ENCODE results near the gene CD200R1L.

CD200R1L gene

GRCh38 chr3:112786002-112786590, 60.6 kb downstream of the CD200R1L start:
- DNase-seq, result no peak

- DNase-seq, result no peak
Observed at GRCh38 chr3:112785321-112786001, 61.2 kb downstream of the CD200R1L start.

- DNase-seq, result no peak
Observed at GRCh38 chr3:112782491-112782890, 64.2 kb downstream of the CD200R1L start.

DNA sequence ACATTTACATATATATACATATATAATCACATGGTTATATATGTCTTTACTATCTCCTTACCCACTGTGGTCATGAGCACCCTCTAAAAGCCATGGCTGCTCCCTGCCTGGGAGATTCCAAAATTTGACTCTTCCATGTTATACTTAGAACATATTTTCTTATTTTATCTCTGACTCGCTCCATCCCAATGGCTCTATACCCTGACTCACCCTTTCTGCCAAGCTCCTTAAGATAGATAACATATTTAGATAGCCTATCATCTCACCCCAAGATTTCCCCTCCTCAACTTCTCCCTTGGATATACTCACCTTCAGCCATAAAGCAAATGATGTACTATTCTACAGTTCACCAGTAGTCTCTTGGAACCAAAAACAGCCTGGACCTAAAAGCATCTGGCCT, 65.1 kb downstream of the CD200R1L start:
- no peak for DNase-seq

DNA sequence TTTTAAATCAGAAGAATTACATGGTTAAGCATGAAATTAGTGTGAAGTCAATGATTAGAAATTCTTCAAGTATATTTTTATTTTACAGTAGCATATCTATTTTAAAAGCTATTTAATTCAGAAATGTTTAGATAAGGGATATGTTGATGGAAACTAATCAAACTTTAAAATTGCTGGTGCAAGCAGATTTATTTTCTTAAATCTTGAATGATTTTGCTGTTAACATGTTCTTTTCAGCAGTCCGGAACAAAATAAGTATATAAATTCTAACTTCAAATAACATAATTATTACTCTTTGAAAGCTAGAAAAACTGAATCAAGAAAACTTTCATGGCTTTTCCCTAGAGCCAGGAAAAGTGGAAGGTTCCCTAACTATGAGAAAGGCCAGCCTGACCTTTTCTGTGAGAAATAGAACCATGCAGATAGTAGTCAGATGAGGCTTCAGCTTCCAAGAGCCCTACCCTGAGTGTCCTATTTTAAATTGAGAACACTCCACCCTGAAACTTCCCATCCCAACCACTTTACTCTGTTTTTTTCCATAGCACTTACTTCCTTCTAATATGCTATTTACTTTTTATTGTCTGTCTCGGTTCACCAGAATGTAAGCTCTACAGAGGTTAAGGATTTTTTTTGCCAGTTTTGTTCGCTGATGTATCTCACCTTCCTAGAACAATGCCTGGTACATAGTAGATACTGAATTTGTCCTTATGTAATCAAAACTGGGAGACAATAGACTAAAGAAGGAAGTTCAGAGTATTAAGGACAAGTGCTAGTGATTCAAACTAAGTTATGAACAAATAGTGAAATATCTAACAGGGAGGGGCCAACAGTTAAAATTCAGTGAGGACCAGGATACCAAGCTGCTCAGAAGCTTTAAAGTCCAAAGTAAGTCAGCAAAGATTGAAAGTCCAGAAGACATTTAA, 66.8 kb downstream of the CD200R1L start:
- no peak for DNase-seq

GRCh38 chr3:112779011-112779410, 67.7 kb downstream of the CD200R1L start:
- no peak for DNase-seq

DNA sequence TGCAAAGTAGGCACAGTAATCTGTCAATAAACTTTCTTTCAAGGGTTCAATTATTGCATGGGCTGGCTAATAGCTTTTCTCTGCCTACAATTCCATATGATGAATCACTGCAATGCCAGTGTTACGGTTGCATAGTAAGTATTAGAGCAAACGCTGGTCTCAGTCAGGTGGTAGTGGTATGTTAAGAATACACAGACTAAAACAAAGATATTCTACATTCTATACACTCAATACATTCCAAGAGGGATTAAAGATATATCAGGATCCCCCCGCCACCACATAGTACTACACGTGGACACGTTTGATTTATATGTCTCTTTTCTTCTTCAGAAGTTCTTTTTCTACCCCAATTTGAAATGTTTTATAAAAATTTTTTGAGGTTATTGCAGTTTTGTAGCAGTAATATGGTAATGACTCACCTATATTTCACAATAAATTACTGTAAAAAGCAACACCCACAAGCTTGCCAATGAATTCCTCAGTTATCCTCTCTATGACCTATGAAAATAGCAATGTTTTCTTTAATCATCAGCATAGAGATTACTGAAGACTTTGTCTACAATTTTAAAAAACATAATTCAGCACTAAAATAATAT, 68.2 kb downstream of the CD200R1L start:
- no peak for DNase-seq

DNA sequence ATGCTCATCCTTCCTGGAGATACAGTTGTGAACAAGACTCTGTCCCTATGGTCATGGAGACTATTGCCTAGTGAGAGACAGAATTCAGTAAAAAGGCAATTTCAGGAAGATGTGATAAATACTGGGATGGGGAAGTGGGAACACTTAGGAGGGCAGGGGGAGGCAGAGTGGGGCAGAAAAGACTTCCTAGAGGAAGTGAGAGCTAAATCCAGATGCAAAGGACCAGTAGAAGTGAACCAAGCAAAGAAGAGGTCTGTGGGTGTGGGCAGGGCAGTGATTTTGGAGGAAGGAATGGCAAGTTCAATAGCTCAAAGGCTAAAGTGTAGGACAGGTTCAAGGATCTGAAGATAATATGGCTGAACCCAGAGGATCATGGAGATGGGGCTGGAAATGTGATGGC, 68.9 kb downstream of the CD200R1L start:
- no peak for DNase-seq

- DNase-seq, result no peak
Observed at GRCh38 chr3:112776836-112777235, 69.8 kb downstream of the CD200R1L start.

GRCh38 chr3:112776000-112776399, 70.7 kb downstream of the CD200R1L start:
- DNase-seq, result no peak

DNA sequence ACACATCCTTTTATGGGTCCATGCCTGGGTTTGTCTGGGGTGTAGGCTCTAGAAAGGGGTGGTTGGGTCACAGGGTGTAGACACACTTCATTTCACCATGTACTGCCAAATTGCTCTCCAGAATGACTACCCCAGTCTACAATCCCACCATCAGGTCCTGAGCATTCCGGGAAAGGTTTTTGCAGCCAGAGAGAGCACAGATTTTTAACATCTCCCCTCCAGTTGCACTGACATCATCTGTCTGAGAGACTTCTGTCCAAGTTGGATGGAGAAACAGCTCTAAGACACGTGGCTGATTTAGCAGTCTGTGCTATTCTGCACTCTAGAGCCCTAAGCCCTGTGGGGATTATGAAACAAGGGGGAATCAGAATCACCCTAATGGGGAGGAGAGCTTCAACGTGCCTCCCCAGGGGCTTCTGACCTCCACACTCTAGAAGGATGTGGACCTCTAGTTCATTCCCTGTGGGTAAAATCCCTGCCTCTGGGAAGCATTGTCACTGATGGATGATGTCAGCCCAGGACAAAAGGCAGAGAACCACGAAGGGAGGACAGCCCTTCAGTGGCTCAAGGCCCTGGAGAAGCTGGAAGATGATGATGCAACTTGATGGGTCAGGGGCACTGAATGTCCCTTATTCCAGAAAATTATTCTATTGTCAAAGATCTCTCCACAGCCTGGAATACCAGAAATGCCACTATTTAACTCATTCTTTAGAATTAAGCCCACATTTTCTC, 71.5 kb downstream of the CD200R1L start:
- DNase-seq, result no peak

GRCh38 chr3:112774293-112774926, 72.3 kb downstream of the CD200R1L start:
- no peak for DNase-seq

GRCh38 chr3:112773864-112774263, 72.8 kb downstream of the CD200R1L start:
- no peak for DNase-seq

GRCh38 chr3:112770951-112771350, 75.7 kb downstream of the CD200R1L start:
- no peak for DNase-seq

DNA sequence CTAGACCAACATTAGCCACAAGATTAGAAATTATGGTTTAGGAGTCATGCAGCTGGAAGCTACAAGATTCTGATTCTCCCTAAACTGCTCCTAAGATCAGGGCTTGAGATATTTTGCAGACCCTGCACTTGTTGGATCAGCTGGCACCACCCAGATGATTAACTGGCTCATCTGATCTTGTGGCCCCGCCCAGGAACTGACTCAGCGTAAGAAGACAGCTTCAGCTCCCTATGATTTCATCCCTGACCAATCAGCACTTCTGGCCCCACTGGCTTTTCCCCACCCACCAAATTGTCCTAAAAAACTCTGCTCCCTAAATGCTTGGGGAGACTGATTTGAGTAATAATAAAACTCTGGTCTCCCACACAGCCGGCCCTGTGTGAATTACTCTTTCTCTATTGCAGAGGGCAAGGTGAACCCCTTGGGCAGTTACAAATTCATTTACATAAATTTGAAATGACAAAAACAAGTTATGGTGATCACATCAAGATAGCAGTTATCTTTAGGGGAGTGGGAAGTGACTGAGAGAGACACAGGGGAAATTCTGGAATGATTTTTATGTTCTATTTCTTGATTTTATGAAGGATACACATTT, 76.5 kb downstream of the CD200R1L start:
- no peak for DNase-seq

GRCh38 chr3:112769286-112769978, 77.2 kb downstream of the CD200R1L start:
- no peak for DNase-seq

- no peak for DNase-seq
Observed at GRCh38 chr3:112767777-112768176, 78.9 kb downstream of the CD200R1L start.

DNA sequence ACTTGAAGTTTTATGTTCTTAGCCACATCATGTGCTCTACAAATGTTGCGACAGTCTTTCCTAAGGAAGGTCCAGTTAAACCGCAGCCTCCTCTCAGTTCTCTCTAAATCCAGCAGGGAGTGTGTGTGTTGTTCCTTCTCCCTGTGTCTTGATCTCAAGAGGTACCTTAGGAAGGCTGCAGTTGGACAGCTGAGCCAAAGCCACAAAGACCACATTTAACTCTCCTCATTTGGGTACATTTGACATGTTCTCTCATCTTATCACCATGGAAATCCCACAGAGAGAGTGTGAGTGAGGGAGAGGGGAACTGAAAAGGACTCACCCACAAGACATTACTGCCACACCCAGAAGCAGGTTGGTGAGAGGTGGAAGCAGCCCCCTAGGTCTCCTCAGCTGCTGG, 79.5 kb downstream of the CD200R1L start:
- no peak for DNase-seq

All from left hindlimb (tissue), 1 donor.